ENCODE results near the gene NHLH2. TPM values are rescaled to one million over a fixed set of nuclear protein-coding genes. Genes with fewer than 3 reads are reported as not detected.

Gene NHLH2
- total RNA-seq, 1 experiment from 2014 or later = not detected

DNA sequence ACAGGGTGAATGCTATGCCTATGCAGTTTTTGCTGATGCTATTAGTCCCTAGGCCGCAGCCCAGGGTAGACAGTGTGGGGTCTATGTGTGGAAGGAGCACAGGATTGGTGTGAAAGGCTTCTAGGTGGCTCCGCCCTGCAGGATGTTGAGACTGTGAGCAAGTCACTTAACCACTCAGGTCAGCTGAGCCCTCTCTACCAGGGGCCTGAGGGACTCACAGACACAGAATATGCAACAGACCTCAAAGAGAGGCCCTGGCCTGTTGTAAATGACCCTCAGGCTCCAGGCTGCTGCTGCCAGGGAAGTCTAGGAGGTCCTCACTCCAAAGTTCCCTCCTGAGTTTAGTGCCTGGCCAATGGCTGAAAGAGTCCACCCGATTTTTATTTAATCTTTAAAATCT is 11.0 kb downstream of the NHLH2 start:
- no peaks in the 10 kb centered on the region for H3K9me3 ChIP-seq (ENCODE audit: control insufficient read depth, insufficient read depth, low read depth, low read length)
- intact Hi-C loops (cut with micrococcal nuclease; ENCODE audit: unreplicated experiment) = no loop called here
- H3K4me1 ChIP-seq (ENCODE audit: control insufficient read depth, insufficient read depth, low read length) = no peaks in the 10 kb centered on the region
- peaks cover 5% of the 10 kb centered on the region for H3K27me3 ChIP-seq (ENCODE audit: control insufficient read depth, insufficient read depth, low read length)
- no peak overlapping the region for H3K4me3 ChIP-seq (ENCODE audit: low read depth in 2 of 2, low read length in 2 of 2)
- in situ Hi-C loops (cut with HindIII; ENCODE audit: low pct_unique_long_range_greater_than_20kb, low sequenced_read_pairs) = no loop called here
- no peak for DNase-seq (ENCODE audit: low read depth, low spot score)
- ChIA-PET POLR2A (no interaction called here), CTCF (no interaction called here)
- no TSS peak for BruUV-seq (replicated peaks)
- H3K36me3 ChIP-seq (ENCODE audit: control insufficient read depth, insufficient read depth, low read length) = no peaks in the 10 kb centered on the region
- TF ChIP-seq POLR2AphosphoS5 (IDR thresholded peaks at IDR 0.05; ENCODE audit: low read depth, low read length) (no peak), TCF7L2 (IDR thresholded peaks at IDR 0.05; ENCODE audit: low read depth, low read length) (no peak), SIN3A (IDR thresholded peaks at IDR 0.05; ENCODE audit: borderline replicate concordance, insufficient read depth, low read depth, low read length) (no peak)
- TF ChIP-seq, protein P1, sequence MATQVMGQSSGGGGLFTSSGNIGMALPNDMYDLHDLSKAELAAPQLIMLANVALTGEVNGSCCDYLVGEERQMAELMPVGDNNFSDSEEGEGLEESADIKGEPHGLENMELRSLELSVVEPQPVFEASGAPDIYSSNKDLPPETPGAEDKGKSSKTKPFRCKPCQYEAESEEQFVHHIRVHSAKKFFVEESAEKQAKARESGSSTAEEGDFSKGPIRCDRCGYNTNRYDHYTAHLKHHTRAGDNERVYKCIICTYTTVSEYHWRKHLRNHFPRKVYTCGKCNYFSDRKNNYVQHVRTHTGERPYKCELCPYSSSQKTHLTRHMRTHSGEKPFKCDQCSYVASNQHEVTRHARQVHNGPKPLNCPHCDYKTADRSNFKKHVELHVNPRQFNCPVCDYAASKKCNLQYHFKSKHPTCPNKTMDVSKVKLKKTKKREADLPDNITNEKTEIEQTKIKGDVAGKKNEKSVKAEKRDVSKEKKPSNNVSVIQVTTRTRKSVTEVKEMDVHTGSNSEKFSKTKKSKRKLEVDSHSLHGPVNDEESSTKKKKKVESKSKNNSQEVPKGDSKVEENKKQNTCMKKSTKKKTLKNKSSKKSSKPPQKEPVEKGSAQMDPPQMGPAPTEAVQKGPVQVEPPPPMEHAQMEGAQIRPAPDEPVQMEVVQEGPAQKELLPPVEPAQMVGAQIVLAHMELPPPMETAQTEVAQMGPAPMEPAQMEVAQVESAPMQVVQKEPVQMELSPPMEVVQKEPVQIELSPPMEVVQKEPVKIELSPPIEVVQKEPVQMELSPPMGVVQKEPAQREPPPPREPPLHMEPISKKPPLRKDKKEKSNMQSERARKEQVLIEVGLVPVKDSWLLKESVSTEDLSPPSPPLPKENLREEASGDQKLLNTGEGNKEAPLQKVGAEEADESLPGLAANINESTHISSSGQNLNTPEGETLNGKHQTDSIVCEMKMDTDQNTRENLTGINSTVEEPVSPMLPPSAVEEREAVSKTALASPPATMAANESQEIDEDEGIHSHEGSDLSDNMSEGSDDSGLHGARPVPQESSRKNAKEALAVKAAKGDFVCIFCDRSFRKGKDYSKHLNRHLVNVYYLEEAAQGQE (IDR thresholded peaks at IDR 0.05; ENCODE audit: insufficient read depth in 1 of 2, low read depth in 2 of 2, low read length in 1 of 2) = no peak
- TF ChIP-seq, protein P2, sequence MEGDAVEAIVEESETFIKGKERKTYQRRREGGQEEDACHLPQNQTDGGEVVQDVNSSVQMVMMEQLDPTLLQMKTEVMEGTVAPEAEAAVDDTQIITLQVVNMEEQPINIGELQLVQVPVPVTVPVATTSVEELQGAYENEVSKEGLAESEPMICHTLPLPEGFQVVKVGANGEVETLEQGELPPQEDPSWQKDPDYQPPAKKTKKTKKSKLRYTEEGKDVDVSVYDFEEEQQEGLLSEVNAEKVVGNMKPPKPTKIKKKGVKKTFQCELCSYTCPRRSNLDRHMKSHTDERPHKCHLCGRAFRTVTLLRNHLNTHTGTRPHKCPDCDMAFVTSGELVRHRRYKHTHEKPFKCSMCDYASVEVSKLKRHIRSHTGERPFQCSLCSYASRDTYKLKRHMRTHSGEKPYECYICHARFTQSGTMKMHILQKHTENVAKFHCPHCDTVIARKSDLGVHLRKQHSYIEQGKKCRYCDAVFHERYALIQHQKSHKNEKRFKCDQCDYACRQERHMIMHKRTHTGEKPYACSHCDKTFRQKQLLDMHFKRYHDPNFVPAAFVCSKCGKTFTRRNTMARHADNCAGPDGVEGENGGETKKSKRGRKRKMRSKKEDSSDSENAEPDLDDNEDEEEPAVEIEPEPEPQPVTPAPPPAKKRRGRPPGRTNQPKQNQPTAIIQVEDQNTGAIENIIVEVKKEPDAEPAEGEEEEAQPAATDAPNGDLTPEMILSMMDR (IDR thresholded peaks at IDR 0.05) = no peak
- no peak for ATAC-seq
- no peak overlapping the region for H3K27ac ChIP-seq (ENCODE audit: low read length)

DNA sequence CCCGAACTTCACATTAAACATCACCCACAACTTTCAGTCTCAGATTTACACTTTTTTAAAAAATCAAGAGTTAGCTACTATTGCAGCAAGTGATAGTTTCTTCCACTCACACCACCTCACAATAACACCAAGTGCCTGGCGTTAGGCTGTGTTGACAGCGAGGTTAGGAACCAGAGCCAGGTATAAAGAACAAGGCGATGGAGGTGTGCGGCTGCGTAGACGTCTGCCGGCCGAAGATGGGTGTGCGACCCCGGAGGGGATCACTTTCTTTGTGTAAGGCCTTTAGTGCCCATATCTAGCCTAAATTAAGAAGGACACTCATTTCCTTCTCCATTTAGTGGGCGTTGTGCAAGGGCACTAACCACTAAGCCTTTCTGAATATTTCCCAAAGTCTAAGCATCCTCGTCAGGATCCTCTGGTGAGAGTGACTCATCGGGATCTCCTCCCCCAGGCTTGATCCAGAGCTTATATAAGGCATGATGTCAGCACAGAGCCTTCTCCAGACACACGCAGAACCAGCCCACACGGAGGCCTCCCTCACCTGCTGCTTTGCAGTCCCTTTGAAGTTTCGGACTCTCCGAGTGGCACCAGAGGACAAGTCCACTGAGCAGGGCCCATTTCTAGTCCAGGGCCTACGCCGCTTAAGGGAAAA is 11.8 kb downstream of the NHLH2 start:
- Histone ChIP-seq H3K36me3 (ENCODE audit: control insufficient read depth, insufficient read depth, low read length) (no peaks in the 10 kb centered on the region), H3K4me1 (ENCODE audit: control insufficient read depth, insufficient read depth, low read length) (no peaks in the 10 kb centered on the region), H3K27ac (ENCODE audit: low read length) (no peak overlapping the region), H3K9me3 (ENCODE audit: control insufficient read depth, insufficient read depth, low read depth, low read length) (no peaks in the 10 kb centered on the region), H3K4me3 (ENCODE audit: low read depth in 2 of 2, low read length in 2 of 2) (no peak overlapping the region; a peak in 1 of 4 replicates), H3K27me3 (ENCODE audit: control insufficient read depth, insufficient read depth, low read length) (peaks cover 5% of the 10 kb centered on the region)
- TF ChIP-seq SIN3A (IDR thresholded peaks at IDR 0.05; ENCODE audit: borderline replicate concordance, insufficient read depth, low read depth, low read length) (no peak), TCF7L2 (IDR thresholded peaks at IDR 0.05; ENCODE audit: low read depth, low read length) (no peak), POLR2AphosphoS5 (IDR thresholded peaks at IDR 0.05; ENCODE audit: low read depth, low read length) (no peak)
- TF ChIP-seq, protein P2 (IDR thresholded peaks at IDR 0.05) = no peak
- TF ChIP-seq, protein P1 (IDR thresholded peaks at IDR 0.05; ENCODE audit: insufficient read depth in 1 of 2, low read depth in 2 of 2, low read length in 1 of 2) = no peak
- no peak for ATAC-seq
- intact Hi-C loops (cut with micrococcal nuclease; ENCODE audit: unreplicated experiment) = no loop called here
- in situ Hi-C loops (cut with HindIII; ENCODE audit: low pct_unique_long_range_greater_than_20kb, low sequenced_read_pairs) = no loop called here
- no peak for DNase-seq (ENCODE audit: low read depth, low spot score)
- BruUV-seq (replicated peaks) = no TSS peak
- CTCF ChIA-PET = interaction anchor here (0.6 kb wide), 1 partner anchor 23 kb away, joined by 3 read pairs; no protein-coding TSS in a partner anchor
- POLR2A ChIA-PET = no interaction called here
